HEK293 (cell line): Measurements from ENCODE around the gene RAN.

ENCODE experiments used
- CTCF ChIP-seq: fragments of 450-650 bp; formaldehyde crosslinking; IDR thresholded peaks from 2 replicates; pipeline ENCODE4 v1.5.1; 2016; ENCODE audit warnings: missing biosample characterization, missing genetic modification characterization
- KLF7 ChIP-seq: fragments of 450-650 bp; formaldehyde crosslinking; IDR thresholded peaks from 2 replicates; pipeline ENCODE4 v1.5.1; 2016; ENCODE audit warnings: missing biosample characterization, missing genetic modification characterization, borderline replicate concordance
- KLF9 ChIP-seq: fragments of 450-650 bp; formaldehyde crosslinking; IDR thresholded peaks from 2 replicates; pipeline ENCODE4 v1.5.1; 2016; ENCODE audit warnings: missing biosample characterization, missing genetic modification characterization, low read depth
- TSHZ1 ChIP-seq: fragments of 450-650 bp; formaldehyde crosslinking; IDR thresholded peaks from 2 replicates; pipeline ENCODE4 v1.5.1; 2016; ENCODE audit warnings: missing biosample characterization, missing genetic modification characterization, borderline replicate concordance
- ZNF292 ChIP-seq: fragments of 450-650 bp; formaldehyde crosslinking; IDR thresholded peaks from 2 replicates; pipeline ENCODE4 v1.5.1; 2016; ENCODE audit warnings: low read depth, missing biosample characterization, missing genetic modification characterization, borderline replicate concordance
- ZNF548 ChIP-seq: fragments of 450-650 bp; formaldehyde crosslinking; IDR thresholded peaks from 2 replicates; pipeline ENCODE4 v1.5.1; 2016; ENCODE audit warnings: missing biosample characterization, missing genetic modification characterization
- ZNF571 ChIP-seq: fragments of 450-650 bp; formaldehyde crosslinking; IDR thresholded peaks from 2 replicates; pipeline ENCODE4 v1.5.0; 2017; ENCODE audit warnings: missing biosample characterization, missing genetic modification characterization
- ZNF645 ChIP-seq: fragments of 450-650 bp; formaldehyde crosslinking; IDR thresholded peaks from 2 replicates; pipeline ENCODE4; 2016; ENCODE audit warnings: missing biosample characterization, missing genetic modification characterization
- ZSCAN30 ChIP-seq: fragments of 450-650 bp; IDR thresholded peaks from 2 replicates; pipeline ENCODE4 v1.5.1; 2018; ENCODE audit warnings: missing biosample characterization, mild to moderate bottlenecking, missing genetic modification characterization, moderate library complexity

- TF ChIP-seq CTCF (tag by site-specific recombination) (no peak), ZNF292 (tag by site-specific recombination) (no peak), ZNF645 (tag by site-specific recombination) (no peak), ZSCAN30 (tag by site-specific recombination) (no peak), ZNF548 (tag by site-specific recombination) (no peak), ZNF571 (tag by site-specific recombination) (no peak), TSHZ1 (tag by site-specific recombination) (no peak), KLF7 (no peak), KLF9 (no peak)
These were observed 8.0 kb downstream of the RAN start for GRCh38 chr12:130879781-130880389.
